HepG2 (cell line): ENCODE results near the gene DDX11. TPM values are rescaled to one million over a fixed set of nuclear protein-coding genes. Genes with fewer than 3 reads are reported as not detected.
"Not testable (repeated sequence)": the region's sequence is repeated elsewhere in the genome, so short reads cannot be mapped to it uniquely, and the experiment has no call there.

Source experiments
- ARID5B ChIP-seq: IDR thresholded peaks from 2 replicates; pipeline ENCODE4 v1.4.0; 2020; ENCODE audit warnings: mild to moderate bottlenecking, missing genetic modification reagents
- FOXP1 ChIP-seq, 2 experiments: fragments of 450-650 bp in 1 of 2; IDR thresholded peaks; 2 replicates each; pipeline ENCODE4 v1.6.1; 2017 to 2018; ENCODE audit warnings: antibody characterized with exemption in 1 of 2
- GATAD2A ChIP-seq: IDR thresholded peaks from 2 replicates; pipeline ENCODE4 v1.6.1; 2016
- MXD4 ChIP-seq: IDR thresholded peaks from 2 replicates; pipeline ENCODE4 v1.6.1; 2016; ENCODE audit warnings: mild to moderate bottlenecking, missing biosample characterization, missing genetic modification reagents
- NFKB2 ChIP-seq: sonication (generic); formaldehyde crosslinking; IDR thresholded peaks from 2 replicates; pipeline ENCODE4 v1.4.0; 2020; ENCODE audit warnings: missing genetic modification reagents, borderline replicate concordance
- NR2F6 ChIP-seq, 2 experiments: IDR thresholded peaks; 2 replicates each; pipeline ENCODE4 v1.6.1; 2016; ENCODE audit warnings: antibody characterized with exemption in 1 of 2, mild to moderate bottlenecking in 1 of 2
- PHF8 ChIP-seq: sonication (generic); formaldehyde crosslinking; IDR thresholded peaks from 2 replicates; pipeline ENCODE4 v1.5.0; 2020; ENCODE audit warnings: missing genetic modification reagents
- PPARG ChIP-seq: conservative IDR thresholded peaks from 2 replicates; pipeline ENCODE4 v1.6.1; 2016; ENCODE audit warnings: missing biosample characterization, missing genetic modification reagents
- RXRB ChIP-seq: IDR thresholded peaks from 2 replicates; pipeline ENCODE4 v1.6.1; 2016; ENCODE audit warnings: borderline replicate concordance, missing genetic modification reagents, missing compliant biosample characterization
- SAP130 ChIP-seq: IDR thresholded peaks from 2 replicates; pipeline ENCODE4 v1.6.1; 2016; ENCODE audit warnings: low read depth
- SOX5 ChIP-seq: IDR thresholded peaks from 2 replicates; pipeline ENCODE4 v1.6.1; 2016; ENCODE audit warnings: borderline replicate concordance
- SOX6 ChIP-seq, 2 experiments: fragments of 450-650 bp in 1 of 2; sonication (generic) in 1 of 2; formaldehyde crosslinking in 1 of 2; IDR thresholded peaks; 2 replicates each; pipeline versions ENCODE4 v1.4.0 to v1.6.1; 2017 to 2020; ENCODE audit warnings: antibody characterized with exemption in 1 of 2, mild to moderate bottlenecking in 1 of 2, missing genetic modification reagents in 1 of 2
- SP5 ChIP-seq: IDR thresholded peaks from 2 replicates; pipeline ENCODE4 v1.6.1; 2016; ENCODE audit warnings: low read depth, borderline replicate concordance
- ZFY ChIP-seq: sonication (generic); formaldehyde crosslinking; IDR thresholded peaks from 2 replicates; pipeline ENCODE4 v1.4.0; 2020; ENCODE audit warnings: missing genetic modification reagents
- ZNF687 ChIP-seq: sonication (generic); formaldehyde crosslinking; IDR thresholded peaks from 2 replicates; pipeline ENCODE4 v1.5.1; 2020; ENCODE audit warnings: mild to moderate bottlenecking, missing genetic modification reagents, moderate library complexity
- polyA plus RNA-seq, 8 experiments: library from polyadenylated mRNA; depleted of rRNA in 3 of 8; stranded (reverse) in 7 of 8; unstranded in 1 of 8; fragments of >200 nt; fragmentation: Illumina TruSeq in 4 of 8; extraction: Trizol in 4 of 8; gene quantifications; 2 replicates each; pipeline versions ENCODE4 v1.2.1 to v1.2.3, GENCODE V29; 2011 to 2016; ENCODE audit warnings: low read depth in 4 of 8, missing spikeins in 1 of 8, mixed read lengths in 1 of 8; ENCODE audit not compliant: insufficient read depth in 1 of 8
- total RNA-seq, 5 experiments: library from RNA; depleted of rRNA; stranded (reverse); fragments of >200 nt; fragmentation: Illumina TruSeq; extraction: Trizol; gene quantifications; 2 replicates each; pipeline ENCODE4 v1.2.3, GENCODE V29; 2016; ENCODE audit warnings: low read depth in 1 of 5
- TF ChIP-seq, protein P1 (sequence below): sonication (generic); formaldehyde crosslinking; IDR thresholded peaks from 2 replicates; pipeline ENCODE4 v1.9.0; 2022; ENCODE audit warnings: low read depth, missing genetic modification reagents

DDX11 gene
- total and polyA plus RNA-seq, 2 of the 13 experiments (the other 11 are each of a cell fraction or from before 2014, with no cell fraction given): 23.9 to 40.8 TPM

GRCh38 chr12:31103561-31103975 lies 29.9 kb downstream of the DDX11 start (continued):
- TF ChIP-seq ZNF687 (CRISPR knock-in tag) (peak; percentile 72), FOXP1 (CRISPR knock-in tag; IDR thresholded peaks at IDR 0.05) (0 out of 2 replicates have a peak, but pooled peaks have one; percentile 10), RXRB (CRISPR knock-in tag) (0 out of 2 replicates have a peak, but pooled peaks have one; percentile 12), ZFY (peak; percentile 19; the same call in 1 of the 2 replicates), NFKB2 (CRISPR knock-in tag) (peak; percentile 28; the same call in 1 of the 2 replicates), MXD4 (CRISPR knock-in tag) (0 out of 2 replicates have a peak, but pooled peaks have one; percentile 28), SP5 (peak; percentile 94), PHF8 (CRISPR knock-in tag) (peak; percentile 22; the same call in 1 of the 2 replicates), SOX5 (peak; percentile 52; the same call in 1 of the 2 replicates), NR2F6 (CRISPR knock-in tag; IDR thresholded peaks at IDR 0.05) (0 out of 2 replicates have a peak, but pooled peaks have one; percentile 9), GATAD2A (CRISPR knock-in tag) (peak; percentile 37; the same call in 1 of the 2 replicates), SAP130 (peak; percentile 48; the same call in 1 of the 2 replicates), PPARG (CRISPR knock-in tag) (0 out of 2 replicates have a peak, but pooled peaks have one; percentile 13), SOX6 (CRISPR knock-in tag; IDR thresholded peaks at IDR 0.05) (peak; percentile 59), ARID5B (CRISPR knock-in tag) (peak; percentile 10; the same call in 1 of the 2 replicates)
- not testable (repeated sequence) for TF ChIP-seq FOXP1, NR2F6, SOX6 (IDR thresholded peaks at IDR 0.05)
- TF ChIP-seq, protein P1, sequence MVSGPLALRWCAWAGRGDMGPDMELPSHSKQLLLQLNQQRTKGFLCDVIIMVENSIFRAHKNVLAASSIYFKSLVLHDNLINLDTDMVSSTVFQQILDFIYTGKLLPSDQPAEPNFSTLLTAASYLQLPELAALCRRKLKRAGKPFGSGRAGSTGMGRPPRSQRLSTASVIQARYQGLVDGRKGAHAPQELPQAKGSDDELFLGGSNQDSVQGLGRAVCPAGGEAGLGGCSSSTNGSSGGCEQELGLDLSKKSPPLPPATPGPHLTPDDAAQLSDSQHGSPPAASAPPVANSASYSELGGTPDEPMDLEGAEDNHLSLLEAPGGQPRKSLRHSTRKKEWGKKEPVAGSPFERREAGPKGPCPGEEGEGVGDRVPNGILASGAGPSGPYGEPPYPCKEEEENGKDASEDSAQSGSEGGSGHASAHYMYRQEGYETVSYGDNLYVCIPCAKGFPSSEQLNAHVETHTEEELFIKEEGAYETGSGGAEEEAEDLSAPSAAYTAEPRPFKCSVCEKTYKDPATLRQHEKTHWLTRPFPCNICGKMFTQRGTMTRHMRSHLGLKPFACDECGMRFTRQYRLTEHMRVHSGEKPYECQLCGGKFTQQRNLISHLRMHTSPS (CRISPR knock-in tag): peak; percentile 84
